GM21737 (cell line): ENCODE measurements around the gene ARHGAP30.
"Not testable (repeated sequence)": the region's sequence is repeated elsewhere in the genome, so short reads cannot be mapped to it uniquely, and the experiment has no call there.

ENCODE experiments used
- ATAC-seq: cut with Tn5 transposase; IDR thresholded peaks from one replicate; pipeline ENCODE4 v1.9.1; 2021; ENCODE audit warnings: mild to moderate bottlenecking, moderate library complexity; ENCODE audit not compliant: unreplicated experiment

Gene ARHGAP30, protein sequence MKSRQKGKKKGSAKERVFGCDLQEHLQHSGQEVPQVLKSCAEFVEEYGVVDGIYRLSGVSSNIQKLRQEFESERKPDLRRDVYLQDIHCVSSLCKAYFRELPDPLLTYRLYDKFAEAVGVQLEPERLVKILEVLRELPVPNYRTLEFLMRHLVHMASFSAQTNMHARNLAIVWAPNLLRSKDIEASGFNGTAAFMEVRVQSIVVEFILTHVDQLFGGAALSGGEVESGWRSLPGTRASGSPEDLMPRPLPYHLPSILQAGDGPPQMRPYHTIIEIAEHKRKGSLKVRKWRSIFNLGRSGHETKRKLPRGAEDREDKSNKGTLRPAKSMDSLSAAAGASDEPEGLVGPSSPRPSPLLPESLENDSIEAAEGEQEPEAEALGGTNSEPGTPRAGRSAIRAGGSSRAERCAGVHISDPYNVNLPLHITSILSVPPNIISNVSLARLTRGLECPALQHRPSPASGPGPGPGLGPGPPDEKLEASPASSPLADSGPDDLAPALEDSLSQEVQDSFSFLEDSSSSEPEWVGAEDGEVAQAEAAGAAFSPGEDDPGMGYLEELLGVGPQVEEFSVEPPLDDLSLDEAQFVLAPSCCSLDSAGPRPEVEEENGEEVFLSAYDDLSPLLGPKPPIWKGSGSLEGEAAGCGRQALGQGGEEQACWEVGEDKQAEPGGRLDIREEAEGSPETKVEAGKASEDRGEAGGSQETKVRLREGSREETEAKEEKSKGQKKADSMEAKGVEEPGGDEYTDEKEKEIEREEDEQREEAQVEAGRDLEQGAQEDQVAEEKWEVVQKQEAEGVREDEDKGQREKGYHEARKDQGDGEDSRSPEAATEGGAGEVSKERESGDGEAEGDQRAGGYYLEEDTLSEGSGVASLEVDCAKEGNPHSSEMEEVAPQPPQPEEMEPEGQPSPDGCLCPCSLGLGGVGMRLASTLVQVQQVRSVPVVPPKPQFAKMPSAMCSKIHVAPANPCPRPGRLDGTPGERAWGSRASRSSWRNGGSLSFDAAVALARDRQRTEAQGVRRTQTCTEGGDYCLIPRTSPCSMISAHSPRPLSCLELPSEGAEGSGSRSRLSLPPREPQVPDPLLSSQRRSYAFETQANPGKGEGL

DNA sequence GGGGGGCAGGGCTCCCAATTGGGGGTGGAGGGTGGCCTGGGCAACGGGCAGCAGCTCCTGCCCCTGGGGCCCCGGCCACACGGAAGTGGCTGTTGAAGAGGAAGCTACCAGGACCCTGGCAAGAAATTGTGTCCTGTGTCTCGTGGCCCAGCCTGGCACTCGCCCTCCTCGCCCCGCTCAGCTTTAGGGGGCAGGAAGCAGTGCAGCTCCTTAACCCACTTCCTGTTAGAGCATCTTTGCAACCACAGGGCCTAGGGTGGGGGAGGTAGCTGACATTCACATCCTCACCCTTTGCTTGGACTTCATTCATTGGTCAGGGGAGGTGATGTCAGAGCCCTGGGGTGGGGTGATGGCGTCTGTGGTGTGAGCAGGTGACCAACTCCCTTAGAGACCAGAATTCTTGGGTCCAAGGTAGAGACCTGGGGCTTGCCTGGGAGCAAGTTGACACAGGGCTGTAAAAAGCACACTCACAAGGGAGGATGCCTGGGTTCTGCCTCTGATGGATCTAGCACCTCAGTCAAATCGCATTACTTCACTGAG is at the start of gene ARHGAP30:
ARHGAP30 (minus strand) TSS at position 161 of the 540 bp plus-strand sequence. CDS start 267 bp downstream, outside the sequence.
- peak; percentile 81 for ATAC-seq

GRCh38 chr1:161117759-161118581 is 48.3 kb upstream of the ARHGAP30 start, which contains the start of the genes NIT1 and PFDN2:
NIT1 (plus strand) TSS chr1:161118105; CDS start chr1:161118177, 72 bp downstream.
PFDN2 (minus strand) TSS chr1:161118037; CDS start chr1:161118026, 11 bp downstream.
- ATAC-seq, result peak; percentile 76

DNA sequence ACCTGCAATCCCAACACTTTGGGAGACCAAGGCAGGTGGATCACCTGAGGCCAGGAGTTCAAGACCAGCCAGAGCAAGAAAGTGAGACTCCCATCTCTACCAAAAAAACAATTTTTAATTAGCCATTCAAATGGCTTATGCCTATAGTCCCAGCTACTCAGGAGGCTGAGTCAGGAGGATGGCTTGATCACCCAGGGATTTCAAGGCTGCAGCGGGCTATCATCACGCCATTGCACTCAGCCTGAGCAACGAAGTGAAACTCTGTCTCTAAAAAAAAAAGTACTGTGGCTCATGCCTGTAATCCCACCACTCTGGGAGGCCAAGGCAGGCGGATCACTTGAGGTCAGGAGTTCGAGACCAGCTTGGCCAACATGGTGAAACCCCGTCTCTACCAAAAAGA is 46.3 kb upstream of the ARHGAP30 start:
- not testable (repeated sequence) for ATAC-seq

GRCh38 chr1:161115132-161115711 is 45.5 kb upstream of the ARHGAP30 start:
- no peak for ATAC-seq

DNA sequence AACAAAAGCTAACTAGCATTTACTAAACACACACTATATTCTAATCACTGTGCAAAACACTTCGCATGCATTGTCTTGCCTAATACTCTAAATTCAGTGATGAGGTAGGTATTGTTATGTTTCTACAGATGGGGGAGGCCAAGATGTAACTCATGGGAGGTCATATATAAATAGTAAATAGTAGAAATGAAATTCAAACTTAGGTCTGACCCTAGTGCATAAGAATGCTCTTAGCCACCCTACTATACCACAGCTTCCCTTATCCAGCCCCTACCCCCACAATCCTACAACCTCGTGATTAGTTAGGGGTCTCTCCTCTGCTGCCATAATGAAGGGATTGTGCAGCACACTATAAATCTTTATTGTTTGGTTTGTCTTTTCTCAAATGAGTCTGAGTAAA is 44.9 kb upstream of the ARHGAP30 start:
- ATAC-seq, result no peak

GRCh38 chr1:161113915-161114314 is 44.2 kb upstream of the ARHGAP30 start:
- no peak for ATAC-seq

- ATAC-seq, result no peak
Observed at GRCh38 chr1:161111527-161111926, 41.8 kb upstream of the ARHGAP30 start.

DNA sequence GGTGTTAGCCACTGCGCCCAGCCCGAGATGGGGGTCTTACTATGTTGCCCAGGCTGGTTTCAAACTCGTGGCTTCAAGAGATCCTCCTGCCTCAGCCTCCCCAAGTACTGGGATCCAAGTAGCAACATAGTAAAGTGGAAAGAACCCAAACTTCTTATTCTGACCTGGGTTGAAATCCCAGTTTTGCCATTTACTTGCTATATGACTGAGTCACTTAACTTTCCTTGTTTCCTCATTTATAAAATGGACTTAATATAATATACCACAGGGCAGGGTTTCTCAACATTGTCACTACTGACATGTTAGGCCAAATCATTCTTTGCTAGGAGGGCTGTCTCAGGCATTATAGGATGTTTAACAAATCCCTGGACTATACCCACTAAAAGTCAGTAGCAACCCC is 41.4 kb upstream of the ARHGAP30 start:
- no peak for ATAC-seq

DNA sequence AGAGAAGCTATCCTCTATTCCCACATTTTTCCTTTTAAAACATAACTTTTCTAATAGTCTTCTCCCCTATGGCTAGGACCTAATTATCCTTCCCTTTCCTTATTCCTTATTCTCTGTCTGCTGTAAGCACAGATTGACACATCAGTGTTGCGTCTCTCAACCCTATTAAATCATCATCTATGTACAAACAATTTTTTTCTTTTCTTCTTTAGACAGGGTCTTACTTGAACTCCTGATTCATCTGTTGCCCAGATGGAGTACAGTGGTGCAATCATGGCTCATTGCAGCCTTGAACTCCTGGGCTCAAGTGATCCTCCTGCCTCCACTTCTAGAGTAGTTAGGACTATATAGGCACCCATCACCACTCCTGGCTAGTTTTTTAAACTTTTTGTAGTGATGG is 36.7 kb upstream of the ARHGAP30 start:
- no peak for ATAC-seq

DNA sequence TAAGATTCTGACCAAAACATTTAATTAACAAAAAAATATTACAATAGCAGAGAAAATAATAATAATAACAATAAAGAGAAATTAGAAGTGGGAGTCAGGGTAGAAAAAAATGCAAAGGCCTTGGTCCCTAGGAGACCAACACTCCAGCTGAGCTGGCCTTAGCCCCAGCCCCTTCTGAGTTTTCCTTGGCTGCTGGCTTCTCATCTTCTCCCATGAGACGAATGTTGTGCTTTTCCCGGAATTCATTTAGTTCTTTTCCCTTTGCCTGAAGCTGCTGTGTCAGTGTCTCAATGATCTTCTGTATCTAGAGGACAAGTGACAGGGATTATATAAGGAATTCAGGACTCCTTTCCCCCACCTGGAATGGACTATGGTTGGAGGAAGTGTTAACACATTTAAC is 30.9 kb upstream of the ARHGAP30 start:
- ATAC-seq, result no peak

- ATAC-seq, result no peak
Observed at GRCh38 chr1:161099090-161099802, 29.6 kb upstream of the ARHGAP30 start.

DNA sequence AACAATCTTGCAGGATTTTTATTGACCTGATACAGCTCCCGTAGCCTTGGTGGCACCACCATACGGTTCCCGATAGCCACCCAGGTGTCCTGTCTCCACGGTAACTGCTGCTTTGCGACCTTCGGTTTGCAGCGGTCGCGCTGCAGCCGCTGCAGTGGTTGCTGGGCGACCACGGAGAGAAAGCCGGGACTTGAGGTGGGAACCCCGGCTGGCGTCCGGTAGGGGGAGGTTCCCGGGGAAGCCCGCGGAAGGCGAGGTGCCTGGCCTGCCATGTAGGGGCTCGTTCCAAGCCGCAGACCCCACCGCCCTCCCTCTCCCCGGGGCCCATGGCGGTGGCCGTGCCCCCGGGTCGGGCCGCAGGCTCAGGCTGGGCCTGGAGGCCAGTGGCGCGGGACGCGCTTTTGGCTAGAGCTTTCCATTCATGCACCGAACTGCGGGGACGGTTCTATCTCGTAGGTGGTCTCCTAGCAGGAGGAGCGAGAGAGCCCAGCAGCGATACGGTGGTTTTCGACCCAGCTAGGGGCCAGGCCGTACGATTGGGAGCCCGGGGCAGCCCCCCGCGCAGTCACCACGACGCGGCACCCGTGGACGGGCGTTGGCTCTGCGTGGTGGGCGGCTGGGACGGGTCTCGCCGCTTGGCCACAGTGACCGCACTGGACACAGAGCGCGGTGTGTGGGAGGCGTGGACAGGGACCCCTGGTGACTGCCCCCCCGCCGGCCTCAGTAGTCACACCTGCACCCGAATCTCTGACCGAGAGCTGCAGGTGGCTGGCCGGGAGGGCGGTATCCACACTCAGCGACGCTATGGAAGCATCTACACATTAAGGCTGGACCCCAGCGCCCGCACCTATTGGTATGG is 28.7 kb upstream of the ARHGAP30 start, which contains the start of gene KLHDC9:
KLHDC9 (plus strand) TSS at position 152 of the 859 bp plus-strand sequence; CDS start at position 327, 175 bp downstream.
- peak; percentile 61 for ATAC-seq

- ATAC-seq, result no peak
Observed at GRCh38 chr1:161096530-161096929, 26.8 kb upstream of the ARHGAP30 start.

DNA sequence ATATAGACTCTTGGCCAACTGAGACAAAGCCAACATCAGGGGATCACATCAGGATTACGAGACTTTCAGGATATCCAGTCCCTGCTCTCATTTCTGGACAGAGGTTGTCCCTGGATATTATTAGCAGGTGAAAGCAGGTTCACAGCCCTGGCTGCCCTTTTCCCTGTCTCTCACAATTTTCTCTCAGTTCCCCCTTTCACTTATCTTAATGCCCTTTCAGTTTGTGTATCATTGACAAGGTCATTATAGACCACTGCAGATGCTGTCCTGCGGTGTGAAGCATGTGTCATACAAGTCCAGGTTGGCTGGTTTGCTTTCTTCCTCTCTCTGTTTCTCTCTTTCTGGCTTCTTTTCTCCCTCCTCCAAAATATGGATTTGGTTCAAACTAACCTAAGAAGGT is 26.3 kb upstream of the ARHGAP30 start:
- ATAC-seq, result peak; percentile 25

DNA sequence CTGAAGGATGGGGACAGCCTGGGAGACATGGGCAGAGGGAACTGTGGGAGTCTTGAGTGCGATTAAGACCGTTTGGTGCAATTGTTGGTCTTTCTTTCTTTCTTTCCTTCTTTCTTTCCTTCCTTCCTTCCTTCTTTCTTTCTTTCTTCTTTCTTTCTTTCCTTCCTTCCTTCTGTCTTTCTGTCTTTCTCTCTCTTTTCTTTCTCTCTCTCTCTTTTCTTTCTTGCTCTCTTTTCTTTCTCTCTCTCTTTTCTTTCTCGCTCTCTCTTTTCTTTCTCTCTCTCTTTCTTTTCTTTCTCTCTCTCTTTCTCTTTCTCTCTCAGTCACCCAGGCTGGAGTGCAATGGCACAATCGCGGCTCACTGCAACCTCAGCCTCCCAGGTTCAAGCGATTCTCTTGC is 25.5 kb upstream of the ARHGAP30 start:
- ATAC-seq, result no peak

GRCh38 chr1:161094481-161094880 is 24.8 kb upstream of the ARHGAP30 start:
- no peak for ATAC-seq

DNA sequence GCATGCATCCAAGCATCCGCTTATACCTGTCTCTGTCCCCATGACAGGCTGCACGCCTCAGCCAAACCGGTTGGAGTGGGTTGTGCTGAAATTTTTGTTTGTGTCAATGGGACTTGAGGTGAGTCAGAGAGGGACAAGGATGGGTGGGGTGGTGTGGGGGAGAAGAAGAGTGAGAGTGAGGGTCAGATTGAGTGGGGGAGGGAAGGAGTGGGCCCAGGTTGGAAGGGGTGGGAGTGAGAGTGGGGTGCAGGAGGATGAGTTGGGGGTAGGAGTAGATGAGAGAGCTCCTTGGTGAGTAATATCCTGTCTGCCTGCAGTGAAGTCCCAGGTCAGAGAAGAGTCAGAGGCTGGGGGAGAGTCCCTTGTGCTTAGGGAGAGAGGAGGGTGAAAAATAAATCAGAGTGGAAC is 22.9 kb upstream of the ARHGAP30 start:
- no peak for ATAC-seq
